ENCODE data around the gene UBAC2.

The UBAC2 gene

DNA sequence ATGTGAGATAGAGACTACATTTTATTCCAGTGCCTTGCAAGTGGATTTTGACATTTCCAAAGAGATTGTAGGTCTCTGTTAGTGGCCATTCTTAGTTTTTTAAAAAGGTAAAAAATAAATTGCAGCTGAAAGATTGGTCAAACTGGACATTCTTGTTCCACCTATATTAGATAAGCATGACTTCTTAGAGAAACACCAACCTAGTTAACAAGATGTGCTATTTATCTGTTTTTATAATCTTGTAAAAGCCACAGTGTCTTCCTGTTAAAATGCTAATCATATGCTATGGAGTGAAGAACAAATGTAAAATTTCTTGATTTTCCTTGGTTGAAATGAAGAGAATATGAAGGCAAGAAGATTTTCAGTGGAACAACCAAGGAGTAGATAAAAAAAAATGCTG lies 140.0 kb downstream of the UBAC2 start:
- no peak for DNase-seq
- Mint-ChIP-seq H3K4me1 (peaks cover 27 to 56% of the 10 kb centered on the region in 2 donors), H3K36me3 (peaks cover 56 to 65% of the 10 kb centered on the region in 2 donors), H3K9me3 (no peaks in the 10 kb centered on the region), H3K27ac (no peak overlapping the region), H3K27me3 (no peaks in the 10 kb centered on the region), H3K4me3 (no peak overlapping the region)
- no peak for ATAC-seq (replicated peaks)

DNA sequence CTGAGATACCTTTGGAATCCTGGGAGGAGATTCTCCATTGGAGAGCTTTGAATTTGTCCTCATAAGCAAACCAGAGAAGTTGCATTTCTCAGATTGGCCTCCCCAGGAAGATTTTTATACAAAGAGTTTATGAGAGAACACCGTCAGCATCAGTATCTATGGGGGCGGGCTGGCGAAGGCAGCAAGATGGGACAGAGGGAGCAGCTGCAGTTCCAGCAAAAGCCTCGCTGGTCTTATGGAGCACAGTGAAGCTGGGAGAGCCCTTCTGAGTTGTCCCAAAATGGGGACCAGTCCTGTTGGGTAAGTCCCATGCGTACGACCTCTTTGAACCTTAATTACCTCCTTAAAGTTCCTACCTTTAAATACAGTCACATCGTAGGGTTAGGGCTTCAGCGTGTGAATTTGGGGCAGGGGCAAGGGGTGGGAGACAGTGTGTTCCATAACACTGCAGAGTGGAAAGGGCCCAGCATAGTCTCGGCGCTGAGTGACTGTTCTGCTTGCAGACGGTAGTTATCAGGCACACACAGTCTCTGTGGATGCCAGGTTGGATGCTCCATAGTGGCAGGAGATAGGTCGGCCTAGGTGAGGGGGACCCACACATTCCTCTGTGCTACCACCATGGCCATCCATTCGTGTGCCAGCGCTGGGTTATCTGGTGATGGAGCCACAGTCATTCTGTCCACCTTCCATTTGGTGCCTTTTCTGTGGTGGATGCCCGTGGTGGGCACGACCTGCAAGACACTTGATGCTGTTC lies 141.5 kb downstream of the UBAC2 start:
- Mint-ChIP-seq H3K9me3 (no peaks in the 10 kb centered on the region), H3K4me1 (peaks cover 32 to 55% of the 10 kb centered on the region in 2 donors), H3K27me3 (no peaks in the 10 kb centered on the region), H3K27ac (no peak overlapping the region), H3K36me3 (peaks cover 63 to 68% of the 10 kb centered on the region in 2 donors), H3K4me3 (no peak overlapping the region)
- DNase-seq (no peak), ATAC-seq (replicated peaks) (no peak)

DNA sequence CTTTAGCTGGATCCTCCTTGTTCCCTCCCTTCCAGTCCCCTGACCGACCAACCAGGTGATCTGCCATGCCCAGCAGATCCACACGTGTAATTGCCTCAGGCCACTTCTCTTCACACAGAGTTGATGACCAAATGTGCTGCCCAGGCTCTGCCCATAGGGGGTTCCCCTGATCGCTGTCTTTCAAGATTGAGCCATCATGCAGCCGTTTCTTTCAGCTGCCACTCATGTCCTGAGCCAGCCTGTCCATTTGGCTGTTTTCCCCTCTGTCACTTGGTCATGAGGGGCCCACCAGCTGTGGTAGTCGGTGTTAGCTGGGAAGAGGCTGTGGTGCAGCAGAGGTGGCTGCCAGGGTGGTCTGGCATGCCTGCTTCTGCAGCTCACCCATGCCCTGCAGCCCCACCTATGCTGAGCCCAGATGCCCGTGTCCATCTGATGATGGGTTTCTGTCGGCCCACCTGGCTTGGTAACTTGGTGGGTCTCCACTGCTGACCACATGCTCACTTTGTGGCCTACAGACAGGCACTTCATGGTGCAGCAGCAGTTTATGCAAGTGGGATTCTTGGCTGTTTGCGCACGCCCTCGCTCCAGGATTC lies 142.2 kb downstream of the UBAC2 start:
- Mint-ChIP-seq H3K36me3 (peaks cover 65 to 69% of the 10 kb centered on the region in 2 donors), H3K27ac (no peak overlapping the region), H3K27me3 (no peaks in the 10 kb centered on the region), H3K4me1 (peaks cover 35 to 56% of the 10 kb centered on the region in 2 donors), H3K9me3 (no peaks in the 10 kb centered on the region), H3K4me3 (no peak overlapping the region)
- DNase-seq (no peak), ATAC-seq (replicated peaks) (no peak)

DNA sequence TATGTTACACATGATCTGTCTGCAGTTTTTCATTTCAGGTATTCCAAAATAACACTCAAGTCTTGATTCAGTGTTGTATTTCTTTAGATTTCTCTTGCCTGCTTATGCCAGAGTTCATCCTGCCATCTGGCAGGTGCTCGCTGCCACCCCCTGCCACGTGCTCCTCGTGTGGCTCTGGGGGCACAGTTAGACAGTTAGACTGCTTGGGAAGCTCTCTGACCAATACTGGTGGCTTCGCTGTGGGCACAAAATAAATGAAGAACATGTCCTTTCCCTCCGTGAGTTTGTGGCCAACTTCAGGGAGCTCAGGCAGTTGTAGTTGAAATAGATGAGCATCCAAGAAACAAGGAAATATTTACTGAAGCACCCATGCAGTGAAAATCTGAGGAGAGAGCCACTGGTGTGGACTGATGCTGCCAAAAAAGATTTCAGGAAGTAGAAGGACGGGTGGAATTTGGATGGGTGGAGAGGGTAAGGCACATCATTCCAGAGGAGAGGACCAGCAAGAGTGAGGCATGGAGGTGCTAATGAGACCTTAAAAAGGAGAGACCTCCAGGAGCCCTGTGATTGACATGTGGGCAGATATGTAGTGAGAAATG lies 144.1 kb downstream of the UBAC2 start:
- peaks cover 72 to 79% of the 10 kb centered on the region in 2 donors for H3K36me3 Mint-ChIP-seq
- H3K4me3 Mint-ChIP-seq: no peak overlapping the region
- DNase-seq: no peak
- H3K4me1 Mint-ChIP-seq: peaks cover 45 to 61% of the 10 kb centered on the region in 2 donors
- no peaks in the 10 kb centered on the region for H3K9me3 Mint-ChIP-seq
- no peak overlapping the region for H3K27ac Mint-ChIP-seq
- H3K27me3 Mint-ChIP-seq: no peaks in the 10 kb centered on the region
- no peak for ATAC-seq (replicated peaks)

DNA sequence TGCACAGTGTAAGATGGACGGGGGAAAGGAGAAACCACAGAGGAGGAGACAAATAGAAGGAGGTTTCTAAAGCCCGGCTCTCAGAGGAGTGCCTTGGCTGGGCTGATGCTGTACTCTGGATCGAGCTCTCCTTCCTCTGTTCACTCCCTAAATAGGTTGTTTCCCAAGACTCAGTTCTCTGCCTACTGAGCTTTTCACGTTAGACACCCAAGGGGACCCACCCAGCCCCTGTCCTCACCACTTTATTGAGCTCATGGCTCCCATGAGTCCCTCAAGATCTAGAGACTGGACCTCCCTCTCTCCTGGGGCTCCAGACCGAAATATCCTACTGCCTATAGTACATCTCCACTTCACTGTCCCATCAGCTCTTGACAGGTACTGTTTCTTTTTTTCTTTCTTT lies 144.7 kb downstream of the UBAC2 start:
- Mint-ChIP-seq H3K27ac (no peak overlapping the region), H3K4me1 (peaks cover 43 to 58% of the 10 kb centered on the region in 2 donors), H3K27me3 (no peaks in the 10 kb centered on the region), H3K36me3 (peaks cover 70 to 81% of the 10 kb centered on the region in 2 donors), H3K9me3 (no peaks in the 10 kb centered on the region), H3K4me3 (no peak overlapping the region)
- no peak for ATAC-seq (replicated peaks)
- DNase-seq: no peak

DNA sequence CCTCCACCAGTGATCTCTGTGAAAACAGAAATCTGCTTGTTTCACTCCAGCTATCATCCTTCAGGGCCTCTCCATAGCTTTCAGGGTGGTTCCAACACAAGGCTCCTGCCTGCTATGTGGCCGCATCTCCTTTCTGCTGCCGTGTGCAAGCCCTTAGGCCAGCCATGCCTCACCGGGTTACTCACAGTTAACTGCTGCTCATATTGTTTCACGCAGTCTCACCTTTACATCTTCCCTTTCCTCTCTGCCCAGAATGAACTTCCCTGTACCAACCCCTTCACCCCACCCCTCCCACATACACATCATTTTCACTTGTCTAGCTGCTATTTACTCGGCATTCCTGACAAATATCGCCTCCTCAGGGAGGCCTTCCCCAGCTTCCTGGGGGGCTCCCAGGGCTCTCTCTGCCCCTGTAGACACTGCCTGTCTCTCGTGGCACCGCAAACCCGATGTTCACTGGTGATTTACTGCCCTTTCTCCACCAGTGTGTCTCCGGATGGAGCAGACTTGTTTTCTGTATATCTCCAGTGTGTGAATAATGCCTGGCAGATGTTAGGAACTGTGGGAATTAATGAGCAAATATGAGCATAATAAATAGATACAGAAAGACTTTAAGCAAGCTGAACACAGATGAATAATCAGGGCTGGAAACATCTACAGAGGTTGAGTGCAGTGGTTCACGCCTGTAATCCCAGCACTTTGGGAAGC lies 145.8 kb downstream of the UBAC2 start:
- DNase-seq (no peak), ATAC-seq (replicated peaks) (no peak)
- no peak overlapping the region for H3K4me3 Mint-ChIP-seq
- H3K27ac Mint-ChIP-seq: peak overlapping the region; percentile 68
- no peaks in the 10 kb centered on the region for H3K9me3 Mint-ChIP-seq
- H3K27me3 Mint-ChIP-seq: no peaks in the 10 kb centered on the region
- H3K4me1 Mint-ChIP-seq: peaks cover 51 to 57% of the 10 kb centered on the region in 2 donors
- peaks cover 62 to 76% of the 10 kb centered on the region in 2 donors for H3K36me3 Mint-ChIP-seq

DNA sequence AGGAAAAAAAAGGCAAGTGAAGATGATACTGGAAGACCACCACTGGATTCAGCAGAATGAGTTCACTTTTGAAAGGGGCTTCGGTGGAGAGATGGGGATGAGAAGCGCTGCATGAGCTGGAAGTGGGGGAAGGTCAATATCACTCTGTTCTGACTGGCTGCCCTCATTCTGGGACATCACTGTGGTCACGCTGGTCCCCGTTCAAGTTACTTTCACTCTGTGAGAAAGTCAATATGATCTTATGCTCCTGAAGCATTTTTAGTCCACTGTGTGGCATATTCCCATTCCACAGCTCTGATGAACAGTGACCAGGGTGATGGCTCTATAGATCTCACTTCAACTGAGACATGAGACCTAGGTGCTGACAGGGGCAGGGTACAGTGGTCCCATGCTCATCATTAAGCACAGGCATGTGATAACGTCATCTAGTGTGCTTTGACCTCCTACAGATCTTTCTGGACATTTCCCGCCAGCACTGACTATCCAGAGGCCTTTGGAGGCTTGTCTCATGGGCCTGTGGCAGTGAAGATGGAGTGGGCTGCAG lies 146.8 kb downstream of the UBAC2 start:
- Mint-ChIP-seq H3K4me3 (peak overlapping the region; percentile 7 to 26), H3K4me1 (peaks cover 57 to 66% of the 10 kb centered on the region in 2 donors), H3K36me3 (peaks cover 57 to 77% of the 10 kb centered on the region in 2 donors), H3K27me3 (no peaks in the 10 kb centered on the region), H3K27ac (peak overlapping the region; percentile 52), H3K9me3 (no peaks in the 10 kb centered on the region)
- ATAC-seq (replicated peaks): peak in 1 of 2 donors; percentile 33
- DNase-seq: no peak

DNA sequence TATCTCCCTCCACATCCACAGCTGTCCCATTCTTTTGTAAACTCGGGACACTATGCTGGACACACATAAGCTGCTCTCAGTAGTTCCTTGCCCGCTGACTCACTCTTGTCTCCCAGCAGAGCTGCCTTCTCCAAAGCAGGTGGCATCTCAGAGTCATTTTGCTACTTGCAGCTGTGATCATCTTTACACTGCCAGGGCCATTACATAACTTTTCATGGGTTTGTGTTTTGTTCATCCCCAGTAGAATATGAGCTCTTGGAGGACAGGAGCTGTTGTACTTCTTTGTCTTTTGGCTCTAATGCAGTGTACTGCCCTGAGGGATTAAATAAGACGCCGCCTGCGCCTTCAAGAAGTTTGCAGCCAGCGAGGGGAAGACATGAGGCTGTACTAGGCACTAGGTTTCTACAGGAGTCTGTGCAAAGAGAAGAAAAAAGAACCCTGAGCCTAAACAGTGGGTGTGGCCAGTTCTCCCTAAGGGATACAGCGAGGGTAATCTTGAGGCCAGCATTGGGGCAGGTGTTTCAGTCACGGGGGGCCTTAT lies 147.3 kb downstream of the UBAC2 start:
- Mint-ChIP-seq H3K4me3 (peak overlapping the region in 1 of 2 donors; percentile 26), H3K36me3 (peaks cover 57 to 78% of the 10 kb centered on the region in 2 donors), H3K27me3 (no peaks in the 10 kb centered on the region), H3K4me1 (peaks cover 58 to 71% of the 10 kb centered on the region in 2 donors), H3K27ac (peak overlapping the region; percentile 52), H3K9me3 (no peaks in the 10 kb centered on the region)
- ATAC-seq (replicated peaks) (peak; percentile 81), DNase-seq (no peak)

DNA sequence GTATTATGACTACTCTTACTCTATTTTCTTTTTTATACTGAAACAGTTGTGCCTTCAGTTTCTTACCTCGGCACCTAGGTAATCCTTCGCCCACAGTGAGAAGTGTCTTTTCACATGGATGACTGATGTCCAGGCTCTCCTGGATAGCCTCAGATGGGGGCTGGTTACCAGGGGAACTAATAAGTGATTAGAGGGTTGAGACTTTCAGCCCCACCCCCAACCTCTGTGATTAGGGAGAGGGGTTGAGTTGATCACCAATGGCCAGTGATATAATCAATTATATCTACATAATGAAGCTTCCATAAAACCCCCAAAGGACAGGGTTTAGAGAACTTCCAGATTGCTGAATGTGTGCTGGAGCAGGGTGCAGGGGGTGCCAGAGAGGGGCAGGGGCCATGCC lies 149.5 kb downstream of the UBAC2 start:
- no peak for DNase-seq
- Mint-ChIP-seq H3K4me3 (no peak overlapping the region), H3K27me3 (no peaks in the 10 kb centered on the region), H3K27ac (peak overlapping the region; percentile 68), H3K4me1 (peaks cover 67 to 82% of the 10 kb centered on the region in 2 donors), H3K9me3 (no peaks in the 10 kb centered on the region), H3K36me3 (peaks cover 49 to 76% of the 10 kb centered on the region in 2 donors)
- no peak for ATAC-seq (replicated peaks)

DNA sequence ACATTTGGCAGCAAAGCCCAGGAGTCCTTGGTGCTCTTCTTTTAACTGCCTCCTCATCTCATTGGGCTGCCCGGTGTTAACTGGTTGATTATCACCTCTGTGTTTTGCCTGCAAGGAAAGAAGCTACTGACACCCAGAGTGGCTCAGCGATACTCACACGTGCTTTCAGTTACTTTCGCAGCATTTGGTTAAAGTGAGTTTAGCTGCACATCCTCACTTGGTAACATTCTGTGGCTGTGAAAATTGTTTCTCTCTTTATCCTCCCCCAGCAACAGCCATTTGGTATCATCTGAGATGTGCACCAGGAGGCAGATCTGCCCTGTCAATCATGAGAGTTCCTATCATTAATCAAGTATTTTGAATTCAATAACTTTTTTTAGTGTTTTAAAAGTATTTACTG lies 151.1 kb downstream of the UBAC2 start:
- Mint-ChIP-seq H3K4me1 (peaks cover 72 to 87% of the 10 kb centered on the region in 2 donors), H3K36me3 (peaks cover 39 to 73% of the 10 kb centered on the region in 2 donors), H3K9me3 (no peaks in the 10 kb centered on the region), H3K4me3 (no peak overlapping the region), H3K27me3 (no peaks in the 10 kb centered on the region), H3K27ac (peak overlapping the region; percentile 80)
- ATAC-seq (replicated peaks) (no peak), DNase-seq (no peak)

DNA sequence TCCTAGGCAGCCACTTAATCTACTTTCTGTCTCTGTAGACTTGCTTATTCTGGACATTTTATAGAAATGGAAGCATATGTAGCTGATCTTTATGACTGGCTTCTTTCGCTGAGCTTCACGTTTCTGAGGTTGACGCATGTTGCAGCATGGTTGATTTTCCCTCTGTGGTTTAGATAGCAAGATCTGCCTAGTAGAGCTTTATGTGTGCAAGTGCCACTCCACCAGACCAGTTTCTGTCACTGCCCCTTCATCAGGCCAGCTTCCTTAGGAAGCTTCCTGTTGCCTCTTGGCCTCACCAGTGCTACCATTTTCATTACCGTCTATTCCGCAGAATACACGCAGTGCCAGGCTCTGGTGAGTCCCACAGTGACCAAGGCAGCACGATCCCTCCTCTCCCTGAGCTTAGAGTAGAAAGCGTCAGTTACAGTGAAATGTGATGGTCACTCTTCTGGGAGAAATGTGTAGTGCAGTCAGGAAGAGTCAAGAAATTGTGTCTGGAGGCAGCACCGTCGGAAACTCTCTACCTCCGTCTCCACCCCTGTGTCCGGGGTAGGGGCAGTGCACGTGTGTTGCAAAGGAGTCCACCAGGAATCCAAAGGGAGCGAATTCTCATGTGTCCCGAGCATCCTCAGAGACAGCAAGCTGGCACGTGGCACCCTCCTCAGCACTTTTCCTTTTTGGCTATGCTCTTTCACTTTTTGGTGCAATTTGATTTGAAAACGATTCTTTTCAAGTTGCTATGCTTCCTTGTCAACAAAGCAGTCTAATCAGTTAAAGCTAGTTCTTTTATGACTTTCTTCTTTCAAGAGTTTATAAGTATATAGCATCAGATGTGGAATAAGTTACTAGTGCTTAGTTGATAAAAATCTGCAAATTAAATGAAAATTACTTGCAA lies 151.9 kb downstream of the UBAC2 start:
- Mint-ChIP-seq H3K4me1 (peaks cover 71 to 87% of the 10 kb centered on the region in 2 donors), H3K27me3 (no peaks in the 10 kb centered on the region), H3K27ac (peak overlapping the region; percentile 80), H3K36me3 (peaks cover 33 to 71% of the 10 kb centered on the region in 2 donors), H3K4me3 (no peak overlapping the region), H3K9me3 (no peaks in the 10 kb centered on the region)
- no peak for ATAC-seq (replicated peaks)
- no peak for DNase-seq

DNA sequence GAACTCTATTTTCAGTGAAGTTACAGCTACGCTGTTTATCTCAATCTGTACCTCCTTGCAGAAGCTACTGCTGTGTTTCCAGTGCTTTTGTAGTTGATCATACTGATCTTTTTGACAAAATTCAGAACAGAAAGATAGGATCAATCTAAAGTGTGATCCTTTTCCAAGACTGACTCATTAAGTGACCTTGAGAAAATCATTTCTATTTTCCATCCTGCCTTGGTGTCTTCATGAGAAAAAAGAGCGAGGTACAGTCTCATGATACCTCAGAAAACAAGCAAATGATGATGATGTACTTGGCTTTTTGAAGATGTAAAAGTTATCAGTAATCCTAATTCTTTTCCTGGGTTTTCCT lies 152.6 kb downstream of the UBAC2 start:
- peaks cover 34 to 70% of the 10 kb centered on the region in 2 donors for H3K36me3 Mint-ChIP-seq
- no peak overlapping the region for H3K4me3 Mint-ChIP-seq
- DNase-seq: no peak
- no peaks in the 10 kb centered on the region for H3K27me3 Mint-ChIP-seq
- H3K9me3 Mint-ChIP-seq: no peaks in the 10 kb centered on the region
- peak overlapping the region; percentile 42 for H3K27ac Mint-ChIP-seq
- H3K4me1 Mint-ChIP-seq: peaks cover 69 to 87% of the 10 kb centered on the region in 2 donors
- no peak for ATAC-seq (replicated peaks)

DNA sequence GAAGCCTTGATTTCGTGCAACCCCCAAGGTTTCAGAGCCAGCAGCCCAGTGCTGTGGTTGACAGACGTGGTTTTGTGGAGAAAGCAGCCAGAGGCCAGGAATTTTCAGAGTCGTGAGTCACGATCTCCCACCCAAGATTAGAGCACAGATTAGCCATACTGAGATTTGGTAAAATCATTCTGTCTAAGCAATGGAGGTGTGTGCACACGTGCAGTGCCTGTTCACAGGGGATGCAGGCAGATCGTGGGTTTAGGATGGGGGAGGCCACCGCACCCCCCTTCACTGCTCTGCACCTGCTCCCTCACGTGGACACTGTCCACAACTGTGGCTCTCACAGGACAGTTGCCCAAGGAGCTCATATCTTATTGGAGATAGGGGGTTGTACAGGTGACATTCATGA lies 153.2 kb downstream of the UBAC2 start:
- H3K36me3 Mint-ChIP-seq: peaks cover 34 to 69% of the 10 kb centered on the region in 2 donors
- peaks cover 69 to 86% of the 10 kb centered on the region in 2 donors for H3K4me1 Mint-ChIP-seq
- ATAC-seq (replicated peaks) (peak; percentile 4 to 5), DNase-seq (no peak)
- H3K27me3 Mint-ChIP-seq: no peaks in the 10 kb centered on the region
- no peaks in the 10 kb centered on the region for H3K9me3 Mint-ChIP-seq
- peak overlapping the region; percentile 73 to 82 for H3K4me3 Mint-ChIP-seq
- H3K27ac Mint-ChIP-seq: peak overlapping the region; percentile 96

All from stimulated activated naive B cell treated with anti-CD40 and anti-IgM and Interleukin-4, amounts not matched to agents 10 μg/mL and 1 μg/mL and 100 μg/mL, for 72 hours (primary cell).